WTC11 (cell line): ENCODE measurements around the gene METTL23.

Source experiments
- ARID4B ChIP-seq: sonication (generic); formaldehyde crosslinking; IDR thresholded peaks from 2 replicates; pipeline ENCODE4 v1.8.0; 2023; ENCODE audit warnings: missing genetic modification reagents, mild to moderate bottlenecking, borderline replicate concordance
- CREB1 ChIP-seq: sonication (generic); formaldehyde crosslinking; IDR thresholded peaks from 2 replicates; pipeline ENCODE4 v1.8.0; 2023; ENCODE audit warnings: mild to moderate bottlenecking, missing genetic modification reagents
- CTCF ChIP-seq: fragments of 200-600 bp; IDR thresholded peaks from 2 replicates; pipeline ENCODE4 v1.8.0; 2022; ENCODE audit warnings: antibody characterized with exemption
- ELF4 ChIP-seq: sonication (generic); formaldehyde crosslinking; IDR thresholded peaks from 2 replicates; pipeline ENCODE4 v1.8.1; 2022; ENCODE audit warnings: low read depth, mild to moderate bottlenecking, moderate library complexity, missing genetic modification reagents
- FOXJ3 ChIP-seq: sonication (generic); formaldehyde crosslinking; IDR thresholded peaks from 2 replicates; pipeline ENCODE4 v1.9.0; 2021; ENCODE audit warnings: missing genetic modification reagents, mild to moderate bottlenecking, borderline replicate concordance
- FOXP1 ChIP-seq: sonication (generic); formaldehyde crosslinking; IDR thresholded peaks from 2 replicates; pipeline ENCODE4 v1.8.0; 2022; ENCODE audit warnings: missing genetic modification reagents, mild to moderate bottlenecking, moderate library complexity, borderline replicate concordance
- SOX15 ChIP-seq: fragments of 250-450 bp; sonication (Bioruptor Pico); IDR thresholded peaks from 2 replicates; pipeline ENCODE4 v1.9.0; 2021; ENCODE audit warnings: mild to moderate bottlenecking
- TCF7 ChIP-seq: sonication (generic); formaldehyde crosslinking; IDR thresholded peaks from 2 replicates; pipeline ENCODE4 v1.8.0; 2022; ENCODE audit warnings: mild to moderate bottlenecking, low read depth, missing genetic modification reagents, moderate library complexity
- USF2 ChIP-seq: sonication (generic); formaldehyde crosslinking; IDR thresholded peaks from 2 replicates; pipeline ENCODE4 v1.8.1; 2023; ENCODE audit warnings: mild to moderate bottlenecking, missing genetic modification reagents, moderate library complexity
- ZNF396 ChIP-seq: fragments of 250-450 bp; sonication (Bioruptor Pico); IDR thresholded peaks from 2 replicates; pipeline ENCODE4 v1.8.0; 2021; ENCODE audit warnings: mild to moderate bottlenecking, moderate library complexity, borderline replicate concordance
- TF ChIP-seq, protein P1 (sequence below): sonication (generic); formaldehyde crosslinking; IDR thresholded peaks from 2 replicates; pipeline ENCODE4 v1.8.1; 2023; ENCODE audit warnings: mild to moderate bottlenecking, missing genetic modification reagents, borderline replicate concordance
- TF ChIP-seq, protein P2 (sequence below): sonication (generic); formaldehyde crosslinking; IDR thresholded peaks from 2 replicates; pipeline ENCODE4 v1.8.0; 2023; ENCODE audit warnings: missing genetic modification reagents
- TF ChIP-seq, protein P3 (sequence below): sonication (generic); formaldehyde crosslinking; IDR thresholded peaks from 2 replicates; pipeline ENCODE4 v1.8.1; 2022; ENCODE audit warnings: missing genetic modification reagents, borderline replicate concordance

- no peak for TF ChIP-seq ZNF396 (CRISPR knock-in tag)
- TF ChIP-seq CTCF, result no peak
- TF ChIP-seq, protein P1, sequence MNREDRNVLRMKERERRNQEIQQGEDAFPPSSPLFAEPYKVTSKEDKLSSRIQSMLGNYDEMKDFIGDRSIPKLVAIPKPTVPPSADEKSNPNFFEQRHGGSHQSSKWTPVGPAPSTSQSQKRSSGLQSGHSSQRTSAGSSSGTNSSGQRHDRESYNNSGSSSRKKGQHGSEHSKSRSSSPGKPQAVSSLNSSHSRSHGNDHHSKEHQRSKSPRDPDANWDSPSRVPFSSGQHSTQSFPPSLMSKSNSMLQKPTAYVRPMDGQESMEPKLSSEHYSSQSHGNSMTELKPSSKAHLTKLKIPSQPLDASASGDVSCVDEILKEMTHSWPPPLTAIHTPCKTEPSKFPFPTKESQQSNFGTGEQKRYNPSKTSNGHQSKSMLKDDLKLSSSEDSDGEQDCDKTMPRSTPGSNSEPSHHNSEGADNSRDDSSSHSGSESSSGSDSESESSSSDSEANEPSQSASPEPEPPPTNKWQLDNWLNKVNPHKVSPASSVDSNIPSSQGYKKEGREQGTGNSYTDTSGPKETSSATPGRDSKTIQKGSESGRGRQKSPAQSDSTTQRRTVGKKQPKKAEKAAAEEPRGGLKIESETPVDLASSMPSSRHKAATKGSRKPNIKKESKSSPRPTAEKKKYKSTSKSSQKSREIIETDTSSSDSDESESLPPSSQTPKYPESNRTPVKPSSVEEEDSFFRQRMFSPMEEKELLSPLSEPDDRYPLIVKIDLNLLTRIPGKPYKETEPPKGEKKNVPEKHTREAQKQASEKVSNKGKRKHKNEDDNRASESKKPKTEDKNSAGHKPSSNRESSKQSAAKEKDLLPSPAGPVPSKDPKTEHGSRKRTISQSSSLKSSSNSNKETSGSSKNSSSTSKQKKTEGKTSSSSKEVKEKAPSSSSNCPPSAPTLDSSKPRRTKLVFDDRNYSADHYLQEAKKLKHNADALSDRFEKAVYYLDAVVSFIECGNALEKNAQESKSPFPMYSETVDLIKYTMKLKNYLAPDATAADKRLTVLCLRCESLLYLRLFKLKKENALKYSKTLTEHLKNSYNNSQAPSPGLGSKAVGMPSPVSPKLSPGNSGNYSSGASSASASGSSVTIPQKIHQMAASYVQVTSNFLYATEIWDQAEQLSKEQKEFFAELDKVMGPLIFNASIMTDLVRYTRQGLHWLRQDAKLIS, result no peak
- TF ChIP-seq, protein P2, sequence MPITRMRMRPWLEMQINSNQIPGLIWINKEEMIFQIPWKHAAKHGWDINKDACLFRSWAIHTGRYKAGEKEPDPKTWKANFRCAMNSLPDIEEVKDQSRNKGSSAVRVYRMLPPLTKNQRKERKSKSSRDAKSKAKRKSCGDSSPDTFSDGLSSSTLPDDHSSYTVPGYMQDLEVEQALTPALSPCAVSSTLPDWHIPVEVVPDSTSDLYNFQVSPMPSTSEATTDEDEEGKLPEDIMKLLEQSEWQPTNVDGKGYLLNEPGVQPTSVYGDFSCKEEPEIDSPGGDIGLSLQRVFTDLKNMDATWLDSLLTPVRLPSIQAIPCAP (CRISPR knock-in tag), result no peak
- TF ChIP-seq USF2, result no peak
- TF ChIP-seq CREB1 (CRISPR knock-in tag), result no peak
- TF ChIP-seq, protein P3, sequence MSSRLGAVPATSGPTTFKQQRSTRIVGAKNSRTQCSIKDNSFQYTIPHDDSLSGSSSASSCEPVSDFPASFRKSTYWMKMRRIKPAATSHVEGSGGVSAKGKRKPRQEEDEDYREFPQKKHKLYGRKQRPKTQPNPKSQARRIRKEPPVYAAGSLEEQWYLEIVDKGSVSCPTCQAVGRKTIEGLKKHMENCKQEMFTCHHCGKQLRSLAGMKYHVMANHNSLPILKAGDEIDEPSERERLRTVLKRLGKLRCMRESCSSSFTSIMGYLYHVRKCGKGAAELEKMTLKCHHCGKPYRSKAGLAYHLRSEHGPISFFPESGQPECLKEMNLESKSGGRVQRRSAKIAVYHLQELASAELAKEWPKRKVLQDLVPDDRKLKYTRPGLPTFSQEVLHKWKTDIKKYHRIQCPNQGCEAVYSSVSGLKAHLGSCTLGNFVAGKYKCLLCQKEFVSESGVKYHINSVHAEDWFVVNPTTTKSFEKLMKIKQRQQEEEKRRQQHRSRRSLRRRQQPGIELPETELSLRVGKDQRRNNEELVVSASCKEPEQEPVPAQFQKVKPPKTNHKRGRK, result no peak
- no peak for TF ChIP-seq FOXJ3
- no peak for TF ChIP-seq ELF4 (CRISPR knock-in tag)
- no peak for TF ChIP-seq TCF7 (CRISPR knock-in tag)
- TF ChIP-seq SOX15 (CRISPR knock-in tag), result no peak
- no peak for TF ChIP-seq ARID4B (CRISPR knock-in tag)
- no peak for TF ChIP-seq FOXP1 (CRISPR knock-in tag)
Measured at GRCh38 chr17:76691379-76692191, 35.1 kb upstream of the METTL23 start.
